Fibroblast of lung (primary cell): Measurements from ENCODE around the gene PDE4D.

Experiments used
- EZH2 ChIP-seq: IDR thresholded peaks from 2 replicates; pipeline ENCODE4 v1.5.1; 2012; ENCODE audit warnings: low read length, control low read depth, mild to moderate bottlenecking; ENCODE audit errors: missing control alignments
- TF ChIP-seq, protein P1 (sequence below), 2 donors: IDR thresholded peaks in 1 of 2; conservative IDR thresholded peaks in 1 of 2; 1 replicate in 1 of 2; 2 replicates in 1 of 2; pipeline ENCODE4 v1.5.1; 2011 to 2012; ENCODE audit warnings: low read length in 2 of 2, control low read depth in 1 of 2, inconsistent platforms in 1 of 2, low read depth in 1 of 2, mild to moderate bottlenecking in 1 of 2

GRCh38 chr5:59360130-59360555 is 533.4 kb downstream of the PDE4D start:
- TF ChIP-seq, protein P1, sequence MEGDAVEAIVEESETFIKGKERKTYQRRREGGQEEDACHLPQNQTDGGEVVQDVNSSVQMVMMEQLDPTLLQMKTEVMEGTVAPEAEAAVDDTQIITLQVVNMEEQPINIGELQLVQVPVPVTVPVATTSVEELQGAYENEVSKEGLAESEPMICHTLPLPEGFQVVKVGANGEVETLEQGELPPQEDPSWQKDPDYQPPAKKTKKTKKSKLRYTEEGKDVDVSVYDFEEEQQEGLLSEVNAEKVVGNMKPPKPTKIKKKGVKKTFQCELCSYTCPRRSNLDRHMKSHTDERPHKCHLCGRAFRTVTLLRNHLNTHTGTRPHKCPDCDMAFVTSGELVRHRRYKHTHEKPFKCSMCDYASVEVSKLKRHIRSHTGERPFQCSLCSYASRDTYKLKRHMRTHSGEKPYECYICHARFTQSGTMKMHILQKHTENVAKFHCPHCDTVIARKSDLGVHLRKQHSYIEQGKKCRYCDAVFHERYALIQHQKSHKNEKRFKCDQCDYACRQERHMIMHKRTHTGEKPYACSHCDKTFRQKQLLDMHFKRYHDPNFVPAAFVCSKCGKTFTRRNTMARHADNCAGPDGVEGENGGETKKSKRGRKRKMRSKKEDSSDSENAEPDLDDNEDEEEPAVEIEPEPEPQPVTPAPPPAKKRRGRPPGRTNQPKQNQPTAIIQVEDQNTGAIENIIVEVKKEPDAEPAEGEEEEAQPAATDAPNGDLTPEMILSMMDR (conservative IDR thresholded peaks at IDR 0.05 in 1 of 2, IDR thresholded peaks at IDR 0.05 in 1 of 2; ENCODE audit: low read depth in 1 of 2, low read length in 2 of 2): no peak
- no peak for TF ChIP-seq EZH2
